ENCODE results near the gene NRG2.

NRG2 gene

GRCh38 chr5:139901986-139902385, 141.1 kb downstream of the NRG2 start:
- DNase-seq = no peak

- no peak for DNase-seq
These were observed 141.9 kb downstream of the NRG2 start for GRCh38 chr5:139901251-139901575.

- DNase-seq = no peak
These were observed 142.4 kb downstream of the NRG2 start for GRCh38 chr5:139900546-139901250.

GRCh38 chr5:139898981-139899380, 144.1 kb downstream of the NRG2 start:
- no peak for DNase-seq

GRCh38 chr5:139897982-139898381, 145.1 kb downstream of the NRG2 start:
- DNase-seq = no peak

GRCh38 chr5:139897342-139897741, 145.8 kb downstream of the NRG2 start:
- no peak for DNase-seq

- no peak for DNase-seq
These were observed 146.4 kb downstream of the NRG2 start for GRCh38 chr5:139896718-139897117.

GRCh38 chr5:139895647-139896046, 147.5 kb downstream of the NRG2 start:
- DNase-seq = no peak

- no peak for DNase-seq
These were observed 148.1 kb downstream of the NRG2 start for GRCh38 chr5:139895046-139895445.

GRCh38 chr5:139893873-139894272, 149.2 kb downstream of the NRG2 start:
- DNase-seq = no peak

- DNase-seq = no peak
These were observed 153.7 kb downstream of the NRG2 start for GRCh38 chr5:139889410-139889809.

- no peak for DNase-seq
These were observed 154.7 kb downstream of the NRG2 start for GRCh38 chr5:139888370-139888769.

- no peak for DNase-seq
These were observed 156.9 kb downstream of the NRG2 start for GRCh38 chr5:139886213-139886612.

GRCh38 chr5:139885857-139886208, 157.3 kb downstream of the NRG2 start:
- no peak for DNase-seq

GRCh38 chr5:139885172-139885856, 157.8 kb downstream of the NRG2 start:
- DNase-seq = no peak

- no peak for DNase-seq
These were observed 158.4 kb downstream of the NRG2 start for GRCh38 chr5:139884734-139885133.

- no peak for DNase-seq
These were observed 159.0 kb downstream of the NRG2 start for GRCh38 chr5:139884144-139884543.

- no peak for DNase-seq
These were observed 160.0 kb downstream of the NRG2 start for GRCh38 chr5:139882961-139883539.

- DNase-seq = no peak
These were observed 160.8 kb downstream of the NRG2 start for GRCh38 chr5:139882316-139882715.

- no peak for DNase-seq
These were observed 161.9 kb downstream of the NRG2 start for GRCh38 chr5:139881143-139881733.

- DNase-seq = no peak
These were observed 162.5 kb downstream of the NRG2 start for GRCh38 chr5:139880416-139881142.

- DNase-seq = no peak
These were observed 165.0 kb downstream of the NRG2 start for GRCh38 chr5:139878093-139878492.

- no peak for DNase-seq
These were observed 165.9 kb downstream of the NRG2 start for GRCh38 chr5:139877129-139877597.
